NK-92 (cell line): ENCODE data around the gene MUC21.
"Not testable (repeated sequence)": the region's sequence is repeated elsewhere in the genome, so short reads cannot be mapped to it uniquely, and the experiment has no call there.

Experiments used
- DNase-seq: peaks from one replicate; lab custom pipeline; 2025; ENCODE audit not compliant: unreplicated experiment; lab: John Stamatoyannopoulos, UW

The MUC21 gene

DNA sequence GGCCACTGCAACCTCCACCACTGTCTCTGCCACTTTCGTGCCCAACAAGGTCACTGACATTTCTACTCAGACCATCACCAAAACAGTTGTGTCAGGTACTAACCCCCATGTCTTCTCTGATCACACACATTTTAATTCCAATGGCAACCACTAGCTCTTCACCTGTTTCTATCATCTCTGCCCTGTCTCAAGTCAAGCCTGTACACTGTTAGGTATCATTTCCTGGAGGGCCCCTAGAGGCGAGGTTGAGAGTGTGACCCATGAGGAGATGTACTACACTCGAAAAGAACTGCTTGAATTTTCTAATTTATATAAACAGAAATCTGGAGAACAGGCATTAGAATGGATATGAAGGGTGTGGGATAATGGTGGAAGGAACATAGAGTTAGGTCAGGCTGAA lies 17.4 kb upstream of the MUC21 start:
- DNase-seq: no peak

DNA sequence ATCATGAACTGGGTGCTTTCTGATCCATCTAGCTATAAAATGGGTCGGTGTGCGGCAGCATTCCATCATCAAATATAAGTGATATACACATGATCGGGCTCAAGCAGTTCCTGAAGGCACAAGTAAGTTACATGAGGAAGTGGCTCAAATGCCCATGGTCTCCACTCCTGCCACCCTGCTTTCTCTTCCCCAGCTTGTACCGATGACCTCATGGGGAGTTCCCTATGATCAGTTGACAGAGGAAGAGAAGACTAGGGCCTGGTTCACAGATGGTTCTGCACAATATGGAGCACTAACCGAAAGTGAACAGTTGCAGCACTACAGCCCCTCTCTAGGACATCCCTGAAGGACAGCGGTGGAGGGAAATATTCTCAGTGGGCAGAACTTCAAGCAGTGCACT lies 14.3 kb upstream of the MUC21 start:
- not testable (repeated sequence) for DNase-seq

- DNase-seq: no peak
Observed at GRCh38 chr6:30970946-30971345, 12.6 kb upstream of the MUC21 start.

DNA sequence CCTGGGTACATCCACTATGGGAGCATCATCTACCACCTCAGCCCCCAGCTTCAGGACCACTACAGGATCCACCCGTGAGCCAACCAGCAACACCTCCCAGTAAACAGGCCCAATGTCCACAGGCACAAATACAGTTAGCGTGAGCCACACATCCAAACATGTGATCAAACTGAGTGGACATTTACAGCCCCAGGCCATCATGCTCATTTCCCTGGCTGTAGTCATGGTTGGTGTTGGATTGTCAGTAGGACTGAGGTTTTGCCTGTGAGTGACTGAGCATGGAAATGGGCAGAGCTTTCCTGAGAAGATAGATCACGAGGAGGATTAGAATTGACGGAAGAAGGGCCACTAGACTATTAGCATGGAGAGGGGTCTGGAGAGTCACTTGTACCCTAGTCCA lies 10.7 kb upstream of the MUC21 start:
- DNase-seq: no peak

- DNase-seq: no peak
Observed at GRCh38 chr6:30974490-30975252, 8.8 kb upstream of the MUC21 start.

DNA sequence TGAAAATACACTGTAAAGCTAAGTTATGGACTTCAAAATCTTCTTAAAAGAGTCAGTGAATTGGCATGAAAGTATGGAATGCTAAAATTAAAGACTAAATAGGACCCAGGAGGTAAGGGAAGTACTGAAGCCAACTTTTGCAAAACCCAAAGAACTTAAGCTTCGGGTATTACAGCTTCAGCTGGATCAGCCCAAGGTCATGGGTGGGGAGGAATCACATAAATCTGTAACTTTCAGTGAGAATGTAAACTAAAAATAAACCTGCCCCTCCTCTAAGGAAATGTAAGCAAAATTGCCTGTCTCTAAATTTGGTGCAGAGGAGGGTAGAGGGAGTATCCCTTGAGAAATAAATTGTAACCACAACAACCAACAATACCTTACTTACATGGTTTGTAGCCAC lies 4.4 kb upstream of the MUC21 start:
- DNase-seq: no peak

- DNase-seq: no peak
Observed at GRCh38 chr6:30979690-30980089, 3.8 kb upstream of the MUC21 start.

DNA sequence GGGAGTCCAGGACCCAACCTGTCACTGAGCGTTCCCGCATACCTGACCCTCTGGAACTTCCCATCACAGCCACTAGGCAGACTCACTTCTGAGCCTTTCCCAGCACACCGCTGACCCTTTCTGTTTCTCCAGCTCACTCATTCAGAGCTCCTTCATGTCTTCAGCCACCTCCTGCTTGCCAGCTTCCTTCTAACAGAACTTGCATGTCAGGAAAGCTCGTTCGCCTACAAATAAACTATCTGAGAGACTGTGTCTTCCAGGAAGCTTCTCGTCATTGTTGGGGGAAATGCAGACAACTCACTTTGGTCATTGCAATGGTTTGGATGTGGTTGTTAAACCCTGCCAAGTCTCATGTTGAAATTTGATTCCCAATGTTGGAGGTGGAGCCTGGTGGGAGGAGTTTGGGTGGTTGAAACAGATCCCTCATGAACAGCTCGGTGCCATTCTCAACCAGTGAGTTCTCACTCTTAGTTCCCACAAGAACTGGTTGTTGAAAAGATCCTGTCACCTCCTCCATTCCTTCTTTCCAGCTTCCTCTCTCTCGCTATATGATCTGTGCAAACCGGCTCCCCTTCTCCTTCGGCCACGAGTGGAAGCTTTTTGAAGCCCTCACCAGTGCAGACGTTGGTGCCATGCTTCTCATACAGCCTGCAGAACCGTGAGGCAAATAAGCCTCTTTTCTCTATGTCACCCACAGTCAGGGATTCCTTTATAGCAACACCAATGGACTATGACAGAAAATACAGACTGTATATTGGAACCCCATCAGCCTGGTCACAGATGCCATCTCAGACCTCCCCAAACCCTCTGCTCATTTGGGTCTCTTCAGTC lies 1.4 kb upstream of the MUC21 start:
- DNase-seq: no peak

GRCh38 chr6:30985490-30985889 lies 2.0 kb downstream of the MUC21 start:
- DNase-seq: no peak

GRCh38 chr6:30987304-30987703 lies 3.8 kb downstream of the MUC21 start:
- DNase-seq: no peak

GRCh38 chr6:30988209-30988825 lies 4.8 kb downstream of the MUC21 start:
- DNase-seq: no peak

GRCh38 chr6:30990422-30991086 lies 7.0 kb downstream of the MUC21 start:
- DNase-seq: no peak

- DNase-seq: no peak
Observed at GRCh38 chr6:30991891-30992290, 8.4 kb downstream of the MUC21 start.

GRCh38 chr6:30997301-30997700 lies 13.8 kb downstream of the MUC21 start:
- no peak for DNase-seq

DNA sequence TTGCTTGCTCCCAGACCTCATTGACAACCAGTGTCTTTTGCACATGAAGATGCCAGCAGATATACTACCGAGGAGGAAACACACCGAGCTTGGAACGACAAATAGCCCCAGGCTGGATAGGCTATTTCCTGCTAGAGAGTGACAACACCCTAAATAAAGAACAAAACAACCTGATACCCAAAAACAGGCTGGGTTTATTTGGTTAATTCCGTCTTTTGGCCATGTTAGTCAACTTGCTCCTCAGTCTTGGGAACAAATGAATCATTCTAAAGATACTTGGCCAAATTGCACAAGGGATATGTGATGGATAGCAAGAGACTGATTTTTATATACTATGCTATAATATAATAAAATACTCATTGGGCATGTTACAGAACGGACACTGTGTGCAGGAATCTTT lies 15.3 kb downstream of the MUC21 start:
- no peak for DNase-seq

- not testable (repeated sequence) for DNase-seq
Observed at GRCh38 chr6:31000067-31000860, 16.7 kb downstream of the MUC21 start.

DNA sequence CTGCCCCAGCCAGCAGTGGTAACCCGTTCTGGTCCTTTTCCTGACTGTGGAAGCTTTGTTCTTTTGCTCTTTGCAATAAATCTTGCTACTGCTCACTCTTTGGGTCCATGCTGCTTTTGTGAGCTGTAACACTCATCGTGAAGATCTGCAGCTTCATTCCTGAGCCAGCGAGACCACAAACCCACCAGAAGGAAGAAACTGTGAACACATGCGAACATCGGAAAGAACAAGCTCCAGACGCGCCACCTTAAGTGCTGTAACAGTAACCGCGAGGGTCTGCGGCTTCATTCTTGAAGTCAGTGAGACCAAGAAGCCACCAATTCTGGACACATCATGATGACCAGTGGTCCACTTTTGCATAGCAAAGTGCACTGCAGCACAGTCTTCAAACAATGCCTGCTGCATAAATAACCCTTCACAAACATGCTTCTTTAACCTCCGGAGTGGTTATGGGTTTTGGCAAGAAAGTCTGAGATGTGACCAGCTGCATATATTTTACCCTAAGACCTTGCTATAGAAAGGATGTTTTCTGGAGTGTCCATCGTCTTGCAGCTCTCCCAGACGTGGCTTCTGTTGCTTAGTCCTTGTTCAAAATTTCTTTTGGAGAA lies 17.9 kb downstream of the MUC21 start:
- DNase-seq: no peak

GRCh38 chr6:31002471-31002870 lies 19.0 kb downstream of the MUC21 start:
- DNase-seq: no peak

DNA sequence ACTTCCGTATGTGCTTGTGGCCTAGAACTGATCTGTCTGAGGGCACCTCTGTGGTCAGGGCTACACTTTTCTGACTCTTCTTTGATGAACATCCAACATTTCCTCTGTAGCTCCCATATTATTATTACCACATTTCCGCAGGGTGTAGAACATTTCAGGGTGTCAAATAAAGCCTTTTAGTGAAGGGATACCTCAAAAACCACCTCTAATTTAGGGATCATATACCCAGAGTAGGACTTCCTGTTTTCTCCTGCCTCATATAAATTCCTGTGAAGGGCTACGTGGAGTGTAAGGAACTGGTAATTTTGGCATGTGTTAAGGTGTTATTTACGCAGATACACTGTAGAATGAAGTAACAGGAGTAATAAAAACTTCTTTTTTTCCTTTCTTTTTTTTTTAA lies 21.3 kb downstream of the MUC21 start:
- no peak for DNase-seq
